HCEC 1CT (cell line): ENCODE results near the gene BIRC7.

Experiments used
- DNase-seq: peaks from one replicate; pipeline ENCODE4 v3.0.0-alpha.2; 2017

The BIRC7 gene

GRCh38 chr20:63284544-63284949 is 48.8 kb downstream of the BIRC7 start:
- DNase-seq, result no peak

- DNase-seq, result no peak
These were observed 49.3 kb downstream of the BIRC7 start for GRCh38 chr20:63284981-63285524.

DNA sequence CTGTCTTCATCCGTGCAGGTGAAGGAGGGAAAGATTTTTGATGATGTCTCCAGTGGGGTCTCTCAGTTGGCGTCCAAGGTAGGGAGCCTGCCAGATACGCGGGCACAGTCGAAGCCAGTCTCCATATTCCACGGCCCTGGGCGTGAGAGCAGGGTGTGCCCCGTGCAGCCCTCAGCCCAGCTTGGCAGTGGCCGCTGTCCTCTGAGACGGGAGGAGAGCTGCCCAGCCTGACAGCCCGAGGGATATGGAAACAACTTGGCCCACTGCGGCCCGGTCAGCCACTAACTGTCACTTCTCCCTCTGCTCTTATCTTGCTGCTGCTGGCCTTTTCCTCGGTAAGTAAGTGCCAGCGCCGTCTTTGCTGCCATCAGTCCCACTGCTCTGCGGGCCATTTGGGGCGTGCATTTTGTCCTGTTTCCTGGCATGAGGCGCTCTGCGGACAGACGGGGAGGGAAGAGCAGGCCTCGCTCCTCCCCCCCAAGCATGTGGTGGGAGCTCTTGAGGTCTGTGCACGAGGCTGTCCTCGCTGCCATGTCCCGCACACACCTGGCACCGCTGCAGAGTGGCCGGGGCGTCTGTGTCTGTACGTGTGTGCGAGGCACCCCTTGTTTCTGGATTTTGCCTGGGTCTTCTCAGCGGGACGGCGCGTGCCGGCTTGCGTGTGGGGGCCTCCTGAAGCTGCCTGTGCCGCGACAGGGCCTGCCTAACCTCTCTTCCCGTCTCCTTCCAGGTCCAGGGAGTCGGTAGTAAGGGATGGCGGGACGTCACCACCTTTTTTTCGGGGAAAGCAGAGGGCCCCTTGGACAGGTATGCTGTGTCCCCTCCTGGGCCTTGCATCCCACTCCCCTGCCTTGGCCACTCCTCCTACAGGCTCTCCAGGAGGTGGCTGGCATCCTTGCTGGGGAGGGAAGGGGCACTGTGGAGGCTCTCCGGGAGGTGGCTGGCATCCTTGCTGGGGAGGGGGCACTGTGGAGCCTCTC is 50.2 kb downstream of the BIRC7 start:
- DNase-seq, result no peak

DNA sequence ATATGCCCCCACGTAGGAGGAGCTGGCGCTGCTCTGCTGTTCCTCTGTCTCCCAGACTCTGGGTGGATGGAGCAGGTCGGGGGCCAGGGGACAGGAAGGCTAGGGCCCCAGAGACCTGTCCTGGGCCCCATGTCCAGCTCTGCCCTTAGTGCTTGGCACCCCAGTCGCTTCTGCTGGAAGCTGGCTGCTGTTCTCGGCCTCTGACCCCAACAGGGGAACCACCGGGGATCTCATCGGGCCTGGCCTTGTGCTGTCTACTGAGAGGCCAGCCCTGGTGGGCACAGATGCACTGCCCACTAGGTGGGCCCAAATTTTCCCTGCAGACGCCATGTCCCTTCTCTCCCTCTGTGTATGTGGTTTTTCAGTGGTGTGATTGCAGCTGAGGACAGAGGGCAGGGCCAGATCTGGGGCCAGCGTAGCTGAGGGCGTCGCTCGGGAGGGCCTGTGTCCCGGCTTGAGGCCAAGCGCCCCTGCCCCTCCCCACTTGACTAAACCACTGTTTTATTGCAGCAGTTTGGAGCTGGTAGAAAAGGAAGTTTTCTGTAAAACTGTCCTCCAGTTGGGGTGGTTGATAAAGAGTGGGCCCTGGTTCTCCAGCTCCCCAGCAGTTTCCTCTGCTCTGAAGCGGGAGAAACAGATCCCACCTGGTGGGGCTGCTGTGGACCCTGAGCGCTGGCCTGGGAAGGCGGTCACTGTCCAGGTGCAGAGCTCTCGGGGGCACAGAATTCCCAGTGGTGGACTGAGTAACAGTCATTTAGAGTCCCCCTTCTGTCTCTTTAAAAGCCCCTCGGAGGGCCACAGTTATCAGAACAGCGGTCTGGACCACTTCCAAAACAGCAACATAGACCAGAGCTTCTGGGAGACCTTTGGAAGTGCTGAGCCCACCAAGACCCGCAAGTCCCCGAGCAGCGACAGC is 51.3 kb downstream of the BIRC7 start:
- DNase-seq, result no peak

DNA sequence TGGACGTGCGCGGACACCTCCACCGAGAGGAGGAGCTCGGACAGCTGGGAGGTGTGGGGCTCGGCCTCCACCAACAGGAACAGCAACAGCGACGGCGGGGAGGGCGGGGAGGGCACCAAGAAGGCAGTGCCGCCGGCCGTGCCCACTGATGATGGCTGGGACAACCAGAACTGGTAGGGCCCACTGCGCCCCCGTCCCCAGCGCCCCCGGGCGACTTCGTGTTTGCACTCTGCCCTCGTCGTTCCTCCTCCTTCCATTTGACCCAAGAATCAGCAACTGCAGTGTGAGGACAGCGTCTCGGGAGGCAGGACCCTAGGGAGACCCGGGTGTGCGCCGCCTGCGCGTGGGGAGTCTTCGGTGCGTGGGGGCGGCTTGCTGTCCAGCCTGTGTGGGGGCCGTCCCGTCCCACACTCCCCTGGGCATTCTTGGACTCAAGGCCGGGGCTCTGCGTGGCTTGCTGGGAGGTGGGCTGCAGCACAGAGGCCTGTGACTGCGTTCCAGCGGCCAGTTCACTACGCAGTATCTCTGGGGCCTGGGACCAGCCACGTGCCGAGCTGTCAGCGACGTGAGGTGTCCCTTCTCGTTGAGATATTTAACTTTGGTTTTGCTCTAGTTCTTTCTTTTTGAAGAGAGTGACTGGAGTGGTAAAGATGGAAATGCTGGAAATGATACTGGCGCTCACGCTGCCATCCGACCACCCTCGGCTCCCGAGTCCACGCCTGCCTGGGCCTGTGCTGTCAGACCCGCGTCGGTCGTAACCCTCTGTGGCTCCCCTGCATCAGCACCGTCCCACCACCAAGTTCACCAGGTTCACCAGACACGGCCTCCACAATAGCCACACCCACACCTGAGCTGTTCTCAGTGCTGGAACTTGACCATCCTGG is 52.2 kb downstream of the BIRC7 start:
- no peak for DNase-seq

GRCh38 chr20:63288581-63289251 is 53.0 kb downstream of the BIRC7 start:
- DNase-seq, result no peak

DNA sequence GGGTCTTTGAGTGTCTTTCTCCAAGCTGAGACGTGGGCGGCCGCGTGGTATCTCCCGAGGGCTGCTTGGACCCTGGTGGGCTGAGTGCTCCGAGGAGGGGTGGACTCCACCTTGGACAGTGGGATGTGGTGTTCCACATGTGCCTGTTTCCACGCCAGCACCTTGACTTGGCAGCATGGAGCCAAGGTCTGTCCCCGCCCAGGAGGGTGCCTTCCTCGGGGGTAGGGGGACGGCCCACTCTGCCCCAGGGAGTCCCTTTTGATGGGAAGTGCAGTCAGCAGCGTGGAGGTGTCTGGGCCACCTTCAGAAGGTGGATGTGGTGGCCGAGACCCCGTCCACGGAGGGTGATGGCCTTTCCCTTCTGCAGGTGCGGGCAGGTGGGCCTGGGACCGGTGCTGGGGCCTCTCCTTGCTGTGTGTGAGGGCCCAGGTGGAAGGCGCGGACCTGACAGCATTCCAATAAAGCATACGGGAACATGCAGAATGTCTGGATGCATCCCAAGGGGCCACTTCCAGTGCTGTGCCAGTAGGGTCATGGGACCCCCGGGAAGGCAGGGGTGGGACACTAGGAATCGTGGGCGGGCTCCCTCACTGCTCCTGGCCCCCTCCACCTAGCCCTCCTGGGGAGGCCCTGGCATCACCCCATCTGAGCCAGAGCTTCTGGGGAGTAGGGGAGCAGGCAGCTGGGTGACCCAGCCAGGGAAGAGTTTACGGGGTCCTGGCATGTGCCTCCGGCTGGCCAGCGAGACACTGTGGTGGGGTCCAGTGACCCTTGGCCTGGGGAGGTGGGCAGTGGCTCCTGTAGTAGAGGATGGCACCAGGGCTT is 53.8 kb downstream of the BIRC7 start:
- no peak for DNase-seq
